Measurements from ENCODE around the gene FZD1. TPM values are rescaled to one million over a fixed set of nuclear protein-coding genes. Genes with fewer than 3 reads are reported as not detected.

The FZD1 gene
- total RNA-seq, 1 donor from 2014 or later, result 9.2 TPM

DNA sequence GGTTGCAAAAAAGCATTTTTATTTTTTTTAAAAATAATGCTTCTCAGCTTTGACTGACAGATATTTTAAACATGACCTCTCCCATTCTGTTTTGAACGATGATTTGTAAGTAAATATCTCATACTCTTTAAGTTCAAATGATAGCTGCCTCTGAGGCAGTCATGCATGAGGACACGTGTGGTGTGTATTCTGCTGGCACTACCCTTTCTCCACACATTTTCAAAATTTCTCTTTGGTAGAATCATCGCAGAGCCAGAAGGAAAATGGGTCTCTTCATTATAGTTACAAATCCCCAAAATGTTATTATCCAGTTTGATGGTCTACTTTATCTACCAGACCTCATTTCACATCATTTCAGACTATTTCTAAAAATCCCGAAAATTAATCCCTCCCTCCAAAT, 55.1 kb downstream of the FZD1 start:
- TF ChIP-seq CTCF (conservative IDR thresholded peaks at IDR 0.05), result no peak
- Mint-ChIP-seq H3K27me3 (ENCODE audit: low read depth) (no peaks in the 10 kb centered on the region), H3K4me3 (no peak overlapping the region), H3K9me3 (no peaks in the 10 kb centered on the region), H3K36me3 (ENCODE audit: low read depth) (no peaks in the 10 kb centered on the region), H3K27ac (ENCODE audit: unreplicated experiment) (no peak overlapping the region), H3K4me1 (no peaks in the 10 kb centered on the region)
- no peak for DNase-seq (ENCODE audit: low read depth, low spot score)

DNA sequence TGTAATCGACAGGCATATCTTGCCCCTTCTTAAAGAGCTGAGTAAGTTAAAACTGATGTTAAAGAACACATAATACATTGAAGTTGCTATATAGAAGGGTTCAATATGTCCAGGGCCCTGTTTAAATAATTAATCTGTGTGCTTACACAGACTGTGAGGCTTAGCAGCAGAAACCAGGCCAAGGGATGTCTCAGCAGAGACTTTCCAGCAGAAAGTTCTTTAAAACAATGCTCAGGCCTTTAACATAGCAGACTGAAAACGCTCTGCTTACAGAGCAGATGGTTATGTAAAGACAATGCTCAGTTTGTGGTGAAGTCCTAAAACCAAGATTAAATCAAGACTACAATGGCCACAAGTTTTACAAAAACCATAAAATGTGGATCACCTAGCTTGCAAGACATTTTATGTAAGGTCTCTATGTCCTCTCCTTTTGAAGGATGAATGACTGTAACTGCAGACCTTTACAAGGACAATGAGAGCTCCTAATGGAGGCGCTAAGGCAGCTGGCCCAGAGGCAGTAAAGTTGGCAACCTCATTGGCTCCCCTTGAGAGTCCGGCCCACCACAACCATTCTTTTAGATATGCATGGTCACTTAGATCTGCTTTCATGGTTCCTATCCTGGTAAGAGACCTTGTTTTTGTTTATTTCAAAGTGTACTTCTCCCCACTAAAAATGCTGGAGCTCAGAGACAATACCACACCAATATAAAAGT, 56.3 kb downstream of the FZD1 start:
- no peaks in the 10 kb centered on the region for H3K36me3 Mint-ChIP-seq (ENCODE audit: low read depth)
- H3K4me3 Mint-ChIP-seq, result no peak overlapping the region
- H3K4me1 Mint-ChIP-seq, result no peaks in the 10 kb centered on the region
- H3K27me3 Mint-ChIP-seq (ENCODE audit: low read depth), result no peaks in the 10 kb centered on the region
- H3K27ac Mint-ChIP-seq (ENCODE audit: unreplicated experiment), result no peak overlapping the region
- no peaks in the 10 kb centered on the region for H3K9me3 Mint-ChIP-seq
- no peak for TF ChIP-seq CTCF (conservative IDR thresholded peaks at IDR 0.05)
- no peak for DNase-seq (ENCODE audit: low read depth, low spot score)
